ENCODE results near the gene SLC27A4. TPM values are rescaled to one million over a fixed set of nuclear protein-coding genes. Genes with fewer than 3 reads are reported as not detected.

The SLC27A4 gene
- total and polyA plus RNA-seq, 2 of the 13 experiments (the other 11 are each of a cell fraction or from before 2014, with no cell fraction given): 10.6 to 18.8 TPM

DNA sequence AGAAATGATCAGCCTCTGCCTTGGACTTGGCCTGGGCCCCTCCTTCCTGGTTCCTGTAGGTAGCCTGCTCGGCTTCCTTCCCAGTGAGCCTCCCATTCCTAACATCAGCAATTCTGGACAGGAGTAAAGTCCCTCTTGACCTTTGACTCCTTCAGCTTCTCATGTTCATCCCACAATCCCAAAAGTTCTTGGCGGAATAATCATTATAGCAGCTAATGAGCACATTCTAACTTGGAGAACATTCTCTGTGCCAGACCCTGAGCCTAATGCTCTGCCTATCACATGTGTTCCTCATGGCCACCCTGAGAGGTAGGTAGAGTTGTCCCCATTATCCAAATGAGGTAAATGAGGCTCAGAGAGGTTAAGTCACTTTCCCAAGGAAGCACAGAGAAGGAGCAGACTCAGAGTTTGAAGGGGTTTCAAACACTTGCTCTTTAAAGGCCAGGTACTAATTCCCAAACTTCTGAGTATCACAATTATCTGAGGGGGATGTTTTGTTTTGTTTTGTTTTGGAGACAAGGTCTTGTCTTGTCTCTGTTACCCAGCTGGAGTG is 43.0 kb upstream of the SLC27A4 start:
- H4K20me1 ChIP-seq (ENCODE audit: insufficient read depth, low read length): no peaks in the 10 kb centered on the region
- DNase-seq (ENCODE audit: low spot score) (no peak), FAIRE-seq (no peak), ATAC-seq (no peak)
- H3K27ac ChIP-seq (ENCODE audit: extremely low read length, insufficient read depth, low read length): peak overlapping the region; percentile 71
- in situ Hi-C loops (cut with HindIII; ENCODE audit: extremely low pct_ligation_motif_present, low pct_unique_long_range_greater_than_20kb): loop anchor here (5.0 kb wide), 2 partner anchors 45 to 115 kb away; partner anchors contain the start of gene SLC27A4
- H2AFZ ChIP-seq (ENCODE audit: low read length): no peak overlapping the region
- peaks cover 36% of the 10 kb centered on the region for H3K4me1 ChIP-seq (ENCODE audit: insufficient read depth, low read length)
- peak overlapping the region; percentile 85 for H3K4me2 ChIP-seq (ENCODE audit: low read depth, low read length)
- no peaks in the 10 kb centered on the region for H3K36me3 ChIP-seq (replicated peaks in 1 of 2; ENCODE audit: control insufficient read depth in 1 of 2, insufficient read depth in 2 of 2, low read length in 2 of 2)
- ChIA-PET POLR2A (interaction anchor here (1.1 to 2.8 kb wide), 5 partner anchors 9 to 74 kb away, joined by 3 to 34 read pairs (median 12); partner anchors contain the start of genes GOLGA2, SWI5 and URM1), CTCF (ENCODE audit: low intra/inter-chr PET ratio, low total read pairs) (interaction anchor here (3.1 kb wide), 1 partner anchor 44 kb away, joined by 29 read pairs; the partner anchor contains the start of gene SLC27A4)
- H3K4me3 ChIP-seq (replicated peaks in 1 of 3; ENCODE audit: insufficient read depth in 1 of 3, low read depth in 2 of 3, low read length in 3 of 3): peak overlapping the region in 1 of 3 experiments; percentile 69; a peak in 1 of 6 replicates
- no peaks in the 10 kb centered on the region for H3K9me3 ChIP-seq (ENCODE audit: low read length)
- 75% methylated on average over 1 of the region's 2 CpGs for WGBS (ENCODE audit: low lambda C conversion rate)
- intact Hi-C loops (cut with micrococcal nuclease; ENCODE audit: unreplicated experiment): loop anchor here (2.0 to 5.0 kb wide), 2 partner anchors 26 to 115 kb away; partner anchors contain the start of genes COQ4 and TRUB2
- H3K27me3 ChIP-seq (ENCODE audit: control insufficient read depth in 1 of 2, insufficient read depth in 2 of 2, low read length in 2 of 2): no peaks in the 10 kb centered on the region; a peak in 1 of 5 replicates
- peak overlapping the region; percentile 46 for H3K9ac ChIP-seq (ENCODE audit: insufficient read depth, low read depth, low read length)
- no peaks in the 10 kb centered on the region for H3K79me2 ChIP-seq (ENCODE audit: insufficient read depth, low read length)
- BruUV-seq (replicated peaks): no TSS peak
- TF ChIP-seq MED1 (CRISPR knock-in tag; IDR thresholded peaks at IDR 0.05) (0 out of 2 replicates have a peak, but pooled peaks have one; percentile 2), FOSL2 (CRISPR knock-in tag; IDR thresholded peaks at IDR 0.05) (no peak), ZNF34 (CRISPR knock-in tag; IDR thresholded peaks at IDR 0.05; ENCODE audit: borderline replicate concordance) (no peak), ZNF768 (CRISPR knock-in tag; IDR thresholded peaks at IDR 0.05) (peak; percentile 79; the same call in 1 of the 2 replicates), RORA (CRISPR knock-in tag; IDR thresholded peaks at IDR 0.05) (no peak), ATF1 (CRISPR knock-in tag; IDR thresholded peaks at IDR 0.05) (no peak), SAP130 (CRISPR knock-in tag; IDR thresholded peaks at IDR 0.05; ENCODE audit: low read depth) (0 out of 2 replicates have a peak, but pooled peaks have one; percentile 9), FOXO1 (CRISPR knock-in tag; IDR thresholded peaks at IDR 0.05) (peak; percentile 22; the same call in 1 of the 2 replicates), FOXK1 (CRISPR knock-in tag; IDR thresholded peaks at IDR 0.05; ENCODE audit: borderline replicate concordance, low read depth) (no peak), NAIF1 (CRISPR knock-in tag; IDR thresholded peaks at IDR 0.05; ENCODE audit: borderline replicate concordance) (no peak), KDM3A (CRISPR knock-in tag; IDR thresholded peaks at IDR 0.05; ENCODE audit: low read depth) (no peak), PHF21A (CRISPR knock-in tag; IDR thresholded peaks at IDR 0.05) (no peak), ELF3 (CRISPR knock-in tag; IDR thresholded peaks at IDR 0.05) (peak; percentile 36; the same call in 1 of the 2 replicates), ZMYM3 (CRISPR knock-in tag; IDR thresholded peaks at IDR 0.05) (0 out of 2 replicates have a peak, but pooled peaks have one; percentile 38), NR2F6 (IDR thresholded peaks at IDR 0.05) (peak; percentile 72), NR2F6 (CRISPR knock-in tag; IDR thresholded peaks at IDR 0.05) (peak; percentile 59; the same call in 1 of the 2 replicates), ZMYM2 (CRISPR knock-in tag; IDR thresholded peaks at IDR 0.05) (0 out of 2 replicates have a peak, but pooled peaks have one; percentile 19), ZNF251 (CRISPR knock-in tag; IDR thresholded peaks at IDR 0.05) (no peak), ELF1 (CRISPR knock-in tag; IDR thresholded peaks at IDR 0.05) (peak; percentile 39; the same call in 1 of the 2 replicates)
- TF ChIP-seq, protein P1, sequence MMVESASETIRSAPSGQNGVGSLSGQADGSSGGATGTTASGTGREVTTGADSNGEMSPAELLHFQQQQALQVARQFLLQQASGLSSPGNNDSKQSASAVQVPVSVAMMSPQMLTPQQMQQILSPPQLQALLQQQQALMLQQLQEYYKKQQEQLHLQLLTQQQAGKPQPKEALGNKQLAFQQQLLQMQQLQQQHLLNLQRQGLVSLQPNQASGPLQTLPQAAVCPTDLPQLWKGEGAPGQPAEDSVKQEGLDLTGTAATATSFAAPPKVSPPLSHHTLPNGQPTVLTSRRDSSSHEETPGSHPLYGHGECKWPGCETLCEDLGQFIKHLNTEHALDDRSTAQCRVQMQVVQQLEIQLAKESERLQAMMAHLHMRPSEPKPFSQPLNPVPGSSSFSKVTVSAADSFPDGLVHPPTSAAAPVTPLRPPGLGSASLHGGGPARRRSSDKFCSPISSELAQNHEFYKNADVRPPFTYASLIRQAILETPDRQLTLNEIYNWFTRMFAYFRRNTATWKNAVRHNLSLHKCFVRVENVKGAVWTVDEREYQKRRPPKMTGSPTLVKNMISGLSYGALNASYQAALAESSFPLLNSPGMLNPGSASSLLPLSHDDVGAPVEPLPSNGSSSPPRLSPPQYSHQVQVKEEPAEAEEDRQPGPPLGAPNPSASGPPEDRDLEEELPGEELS (CRISPR knock-in tag; IDR thresholded peaks at IDR 0.05): 0 out of 2 replicates have a peak, but pooled peaks have one; percentile 13
- TF ChIP-seq, protein P2, sequence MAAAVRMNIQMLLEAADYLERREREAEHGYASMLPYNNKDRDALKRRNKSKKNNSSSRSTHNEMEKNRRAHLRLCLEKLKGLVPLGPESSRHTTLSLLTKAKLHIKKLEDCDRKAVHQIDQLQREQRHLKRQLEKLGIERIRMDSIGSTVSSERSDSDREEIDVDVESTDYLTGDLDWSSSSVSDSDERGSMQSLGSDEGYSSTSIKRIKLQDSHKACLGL (CRISPR knock-in tag; IDR thresholded peaks at IDR 0.05): peak; percentile 30; the same call in 1 of the 2 replicates
- TF ChIP-seq, protein P3, sequence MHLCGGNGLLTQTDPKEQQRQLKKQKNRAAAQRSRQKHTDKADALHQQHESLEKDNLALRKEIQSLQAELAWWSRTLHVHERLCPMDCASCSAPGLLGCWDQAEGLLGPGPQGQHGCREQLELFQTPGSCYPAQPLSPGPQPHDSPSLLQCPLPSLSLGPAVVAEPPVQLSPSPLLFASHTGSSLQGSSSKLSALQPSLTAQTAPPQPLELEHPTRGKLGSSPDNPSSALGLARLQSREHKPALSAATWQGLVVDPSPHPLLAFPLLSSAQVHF (CRISPR knock-in tag; IDR thresholded peaks at IDR 0.05): no peak
